ENCODE results near the gene SMIM44. TPM values are rescaled to one million over a fixed set of nuclear protein-coding genes. Genes with fewer than 3 reads are reported as not detected.
"Not testable (repeated sequence)": the region's sequence is repeated elsewhere in the genome, so short reads cannot be mapped to it uniquely, and the experiment has no call there.

SMIM44 gene
- not detected for total RNA-seq
- long read RNA-seq = 0 reads

DNA sequence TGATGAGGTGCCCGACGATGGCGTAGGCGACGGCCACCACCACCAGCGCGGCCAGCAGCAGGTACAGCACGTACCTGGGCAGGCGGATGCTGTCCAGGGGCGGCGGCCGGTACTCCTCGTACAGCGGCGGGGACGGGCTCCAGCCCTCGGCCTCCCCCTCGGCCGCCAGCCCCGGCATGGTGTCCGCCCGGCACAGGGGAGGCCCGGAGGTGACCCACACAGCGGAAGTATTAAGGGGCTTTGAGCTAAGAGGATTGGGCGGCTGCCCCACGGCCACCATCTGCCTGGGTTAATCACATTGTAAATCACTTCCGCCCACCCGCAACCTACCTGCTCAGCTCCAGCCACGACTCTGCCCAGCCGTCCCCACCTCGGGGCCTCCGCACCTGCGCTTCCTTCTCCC, at the start of gene SMIM44:
SMIM44 (minus strand) TSS at position 216 of the 403 bp plus-strand sequence; CDS start at position 178, 38 bp downstream.
- intact Hi-C loops (cut with micrococcal nuclease) = no loop called here
- DNase-seq = no peak
- no peak for ATAC-seq

DNA sequence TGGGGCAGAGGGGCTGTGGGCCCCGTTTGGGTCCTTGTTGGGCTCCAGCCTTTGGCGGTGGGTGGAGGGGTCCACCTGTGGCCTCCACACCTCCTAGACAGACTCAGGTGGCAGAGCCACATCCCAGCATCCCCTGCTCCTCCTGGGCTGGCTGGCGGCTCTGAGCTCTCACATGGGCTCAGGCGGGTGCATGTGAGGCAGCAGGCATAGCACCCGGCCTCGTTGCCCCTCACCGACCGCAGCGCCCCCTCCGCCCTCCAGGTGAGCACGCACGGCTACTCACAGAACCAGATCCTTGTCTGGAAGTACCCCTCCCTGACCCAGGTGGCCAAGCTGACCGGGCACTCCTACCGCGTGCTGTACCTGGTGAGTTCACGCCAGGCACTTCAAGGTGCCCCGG, 49.8 kb upstream of the SMIM44 start:
- ATAC-seq (no peak), DNase-seq (no peak)
- intact Hi-C loops (cut with micrococcal nuclease) = no loop called here

DNA sequence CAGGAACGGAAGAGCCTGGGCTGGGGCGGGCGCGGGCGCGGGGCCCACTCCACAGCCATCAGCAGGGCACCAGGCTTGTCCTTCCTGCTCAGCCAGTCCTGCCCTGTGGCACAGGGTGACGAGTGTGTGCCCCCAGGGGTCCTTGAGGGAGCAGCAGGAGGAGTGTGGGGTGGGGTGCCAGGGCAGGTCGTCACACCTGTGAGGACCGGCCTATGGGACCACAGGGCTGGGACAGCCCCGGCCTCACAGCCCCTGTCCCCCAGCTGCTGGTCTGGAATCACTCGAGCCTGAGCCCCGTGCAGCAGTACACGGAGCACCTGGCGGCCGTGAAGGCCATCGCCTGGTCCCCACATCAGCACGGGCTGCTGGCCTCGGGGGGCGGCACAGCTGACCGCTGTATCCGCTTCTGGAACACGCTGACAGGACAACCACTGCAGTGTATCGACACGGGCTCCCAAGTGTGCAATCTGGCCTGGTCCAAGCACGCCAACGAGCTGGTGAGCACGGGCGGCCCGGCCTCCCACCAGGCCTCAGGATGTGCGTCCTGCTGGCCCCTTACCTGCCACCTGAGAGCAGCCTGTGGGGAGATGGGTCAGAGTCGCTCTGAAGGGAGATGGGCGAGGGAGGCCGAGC, 49.0 kb upstream of the SMIM44 start:
- DNase-seq = no peak
- ATAC-seq = no peak
- intact Hi-C loops (cut with micrococcal nuclease) = no loop called here

DNA sequence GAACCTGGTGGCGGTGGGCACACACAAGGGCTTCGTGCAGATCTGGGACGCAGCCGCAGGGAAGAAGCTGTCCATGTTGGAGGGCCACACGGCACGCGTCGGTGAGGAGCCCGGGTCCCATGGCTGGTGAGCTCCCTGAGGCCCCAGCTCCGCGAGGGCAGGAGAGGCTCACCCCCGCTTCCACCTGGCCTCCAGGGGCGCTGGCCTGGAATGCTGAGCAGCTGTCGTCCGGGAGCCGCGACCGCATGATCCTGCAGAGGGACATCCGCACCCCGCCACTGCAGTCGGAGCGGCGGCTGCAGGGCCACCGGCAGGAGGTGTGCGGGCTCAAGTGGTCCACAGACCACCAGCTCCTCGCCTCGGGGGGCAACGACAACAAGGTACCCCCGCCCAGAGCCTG, 48.5 kb upstream of the SMIM44 start:
- no peak for DNase-seq
- intact Hi-C loops (cut with micrococcal nuclease) = no loop called here
- no peak for ATAC-seq

DNA sequence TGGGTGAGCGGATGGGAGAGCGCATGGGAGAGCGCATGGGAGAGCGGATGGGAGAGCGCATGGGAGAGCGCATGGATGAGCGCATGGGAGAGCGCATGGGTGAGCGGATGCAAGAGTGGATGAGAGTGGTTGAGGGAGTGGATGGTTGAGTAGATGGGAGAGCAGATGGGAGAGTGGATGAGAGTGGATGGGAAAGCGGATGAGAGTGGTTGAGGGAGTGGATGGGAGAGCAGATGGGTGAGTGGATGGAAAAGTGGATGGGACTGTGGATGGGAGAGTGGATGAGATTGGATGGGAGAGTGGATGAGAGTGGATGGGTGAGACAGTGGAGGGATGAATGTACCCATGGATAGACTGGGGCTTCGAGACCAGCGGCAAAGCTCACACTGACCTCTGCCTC, 47.1 kb upstream of the SMIM44 start:
- DNase-seq = no peak
- ATAC-seq = no peak
- intact Hi-C loops (cut with micrococcal nuclease) = no loop called here

DNA sequence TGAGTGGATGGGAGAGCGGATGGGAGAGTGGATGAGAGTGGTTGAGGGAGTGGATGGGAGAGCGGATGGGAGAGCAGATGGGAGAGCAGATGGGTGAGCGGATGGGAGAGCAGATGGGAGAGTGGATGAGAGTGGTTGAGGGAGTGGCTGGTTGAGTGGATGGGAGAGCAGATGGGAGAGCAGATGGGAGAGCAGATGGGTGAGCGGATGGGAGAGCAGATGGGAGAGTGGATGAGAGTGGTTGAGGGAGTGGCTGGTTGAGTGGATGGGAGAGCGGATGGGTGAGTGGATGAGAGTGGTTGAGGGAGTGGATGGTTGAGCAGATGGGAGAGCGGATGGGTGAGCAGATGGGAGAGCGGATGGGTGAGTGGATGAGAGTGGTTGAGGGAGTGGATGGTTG, 46.1 kb upstream of the SMIM44 start:
- ATAC-seq; DNase-seq; intact Hi-C loops (cut with micrococcal nuclease): not testable (repeated sequence)

DNA sequence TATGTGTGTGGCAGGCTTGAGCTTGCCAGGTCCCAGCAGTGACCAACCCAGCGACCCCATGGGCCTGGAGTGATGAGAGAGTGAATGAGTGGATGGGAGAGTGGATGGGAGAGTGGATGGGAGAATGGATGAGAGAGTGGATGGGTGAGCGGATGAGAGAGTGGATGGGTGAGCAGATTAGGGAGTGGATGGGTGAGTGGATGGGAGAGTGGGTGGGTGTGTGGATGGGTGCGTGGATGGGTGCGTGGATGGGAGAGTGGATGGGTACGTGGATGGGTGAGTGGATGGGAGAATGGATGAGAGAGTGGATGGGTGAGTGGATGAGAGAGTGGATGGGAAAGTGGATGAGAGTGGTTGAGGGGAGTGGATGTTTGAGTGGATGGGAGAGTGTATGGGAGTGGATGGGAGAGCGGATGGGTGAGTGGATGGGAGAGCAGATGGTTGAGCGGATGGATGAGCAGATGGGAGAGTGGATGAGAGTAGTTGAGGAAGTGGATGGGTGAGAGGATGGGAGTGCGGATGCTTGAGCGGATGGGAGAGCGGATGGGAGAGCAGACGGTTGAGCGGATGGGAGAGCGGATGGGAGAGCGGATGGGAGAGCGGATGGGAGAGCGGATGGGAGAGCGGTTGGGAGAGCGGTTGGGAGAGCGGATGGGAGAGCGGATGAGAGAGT, 45.4 kb upstream of the SMIM44 start:
- intact Hi-C loops (cut with micrococcal nuclease) = no loop called here
- no peak for DNase-seq

DNA sequence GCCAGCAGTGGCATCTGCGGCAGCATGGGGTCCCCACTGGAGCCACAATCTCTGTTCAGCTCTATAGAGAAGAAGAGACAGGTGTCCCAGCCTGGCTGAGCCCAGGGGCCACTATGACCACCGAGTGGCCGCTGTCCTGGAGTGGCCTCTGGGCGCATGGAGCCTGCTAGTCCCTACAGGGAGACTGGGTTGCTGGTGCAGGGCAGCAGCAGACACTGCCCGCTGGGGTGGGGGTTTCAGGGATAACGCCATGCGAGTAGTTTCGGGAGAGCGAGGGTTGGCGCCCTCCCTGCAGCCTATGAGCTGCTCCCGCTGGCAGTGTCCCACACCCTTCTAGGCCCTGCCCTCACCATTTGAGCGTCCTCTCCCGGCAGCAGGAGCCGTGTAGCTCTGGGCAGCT, 44.8 kb upstream of the SMIM44 start:
- intact Hi-C loops (cut with micrococcal nuclease) = no loop called here
- no peak for ATAC-seq
- DNase-seq = no peak

More for the DNA sequence above, 45.4 kb upstream of the SMIM44 start:
- no peak for ATAC-seq

DNA sequence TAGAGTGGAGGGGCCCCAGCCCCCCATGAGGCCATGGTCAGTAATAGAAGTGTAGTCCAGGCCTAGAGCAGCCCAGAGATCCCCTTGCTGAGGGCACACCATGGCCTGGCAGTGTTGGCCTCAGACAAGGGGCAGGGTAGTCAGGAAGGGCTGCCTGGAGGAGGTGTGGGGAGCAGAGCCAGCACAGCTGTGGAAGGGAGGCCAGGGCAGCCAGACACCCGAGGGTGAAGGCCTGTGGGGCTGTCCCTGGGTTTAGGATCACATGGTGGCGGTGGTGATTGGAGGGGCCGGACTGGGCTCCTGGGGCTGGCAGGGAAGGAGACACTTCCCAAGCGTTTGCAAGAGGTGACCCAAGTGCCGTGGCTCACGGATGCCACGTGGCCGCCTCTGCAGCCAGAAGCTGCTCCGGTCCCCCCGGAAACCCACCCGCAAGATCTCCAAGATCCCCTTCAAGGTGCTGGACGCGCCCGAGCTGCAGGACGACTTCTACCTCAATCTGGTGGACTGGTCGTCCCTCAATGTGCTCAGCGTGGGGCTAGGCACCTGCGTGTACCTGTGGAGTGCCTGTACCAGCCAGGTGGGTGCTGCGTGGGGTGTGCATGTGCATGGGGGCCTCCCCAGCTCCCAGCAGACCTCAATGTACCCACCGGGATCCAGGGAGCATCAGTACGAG, 44.1 kb upstream of the SMIM44 start:
- intact Hi-C loops (cut with micrococcal nuclease) = no loop called here

DNA sequence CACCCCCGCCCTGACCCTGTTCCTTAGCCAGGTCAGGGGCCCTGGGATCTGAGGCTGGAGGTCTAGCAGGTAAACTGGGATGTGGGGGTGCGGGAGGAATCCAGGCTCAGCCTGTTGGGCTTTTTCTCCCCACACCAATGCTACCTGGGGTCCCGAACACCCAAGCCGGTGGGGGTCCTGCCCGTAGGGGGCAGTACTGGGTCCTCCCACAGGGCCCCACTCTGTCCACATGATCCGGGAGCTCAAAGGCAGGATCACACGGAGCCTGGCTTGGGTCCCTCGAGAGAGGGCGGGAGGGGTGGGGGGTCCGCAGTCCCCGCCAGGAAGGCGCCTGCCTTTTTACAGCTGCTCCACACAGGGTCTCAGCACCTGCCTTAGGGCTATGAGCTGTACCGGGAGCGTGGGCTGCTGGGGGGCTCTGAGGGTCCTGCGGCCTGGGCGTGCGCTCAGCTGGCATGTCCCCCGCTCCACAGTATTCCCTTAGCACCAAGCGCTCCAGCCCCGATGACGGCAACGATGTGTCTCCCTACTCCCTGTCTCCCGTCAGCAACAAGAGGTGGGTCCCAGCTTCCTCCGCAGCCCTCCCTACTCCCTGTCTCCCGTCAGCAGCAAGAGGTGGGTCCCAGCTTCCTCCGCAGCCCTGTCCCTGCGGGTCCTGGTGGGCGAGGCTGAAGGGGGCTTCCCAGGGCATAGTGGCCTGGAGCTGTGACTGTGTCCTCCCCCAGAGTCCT, 43.4 kb upstream of the SMIM44 start:
- intact Hi-C loops (cut with micrococcal nuclease) = no loop called here
- DNase-seq = no peak
- ATAC-seq = no peak

More for the DNA sequence above, 44.1 kb upstream of the SMIM44 start:
- ATAC-seq (no peak), DNase-seq (no peak)

DNA sequence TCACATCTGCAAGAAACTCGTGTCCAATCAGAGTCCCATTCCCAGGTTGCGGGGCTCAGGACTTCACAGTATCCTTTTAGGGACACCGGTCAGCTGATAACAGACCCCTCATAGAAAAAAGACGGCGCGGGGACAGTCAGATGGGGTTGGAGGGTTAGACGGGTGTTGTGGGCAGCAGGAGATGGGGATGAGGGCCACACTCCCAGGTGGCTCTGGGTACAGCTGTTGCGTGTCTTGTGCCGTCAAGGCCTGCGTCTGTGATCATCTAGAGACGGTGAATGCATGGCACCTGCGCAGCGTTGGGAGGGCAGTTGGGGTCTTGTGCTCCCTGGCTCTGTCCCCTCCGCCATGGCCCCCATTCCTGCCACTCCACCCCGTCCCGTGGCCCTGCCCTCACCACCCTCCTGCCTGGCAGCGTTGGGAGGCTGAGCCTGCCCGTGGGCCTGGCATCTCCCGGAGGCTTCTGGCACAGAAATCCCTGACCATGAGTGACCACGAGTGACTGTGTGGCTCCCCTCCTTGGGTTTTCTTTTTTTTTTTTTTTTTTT, 41.7 kb upstream of the SMIM44 start:
- ATAC-seq = no peak
- intact Hi-C loops (cut with micrococcal nuclease) = no loop called here
- DNase-seq = no peak

DNA sequence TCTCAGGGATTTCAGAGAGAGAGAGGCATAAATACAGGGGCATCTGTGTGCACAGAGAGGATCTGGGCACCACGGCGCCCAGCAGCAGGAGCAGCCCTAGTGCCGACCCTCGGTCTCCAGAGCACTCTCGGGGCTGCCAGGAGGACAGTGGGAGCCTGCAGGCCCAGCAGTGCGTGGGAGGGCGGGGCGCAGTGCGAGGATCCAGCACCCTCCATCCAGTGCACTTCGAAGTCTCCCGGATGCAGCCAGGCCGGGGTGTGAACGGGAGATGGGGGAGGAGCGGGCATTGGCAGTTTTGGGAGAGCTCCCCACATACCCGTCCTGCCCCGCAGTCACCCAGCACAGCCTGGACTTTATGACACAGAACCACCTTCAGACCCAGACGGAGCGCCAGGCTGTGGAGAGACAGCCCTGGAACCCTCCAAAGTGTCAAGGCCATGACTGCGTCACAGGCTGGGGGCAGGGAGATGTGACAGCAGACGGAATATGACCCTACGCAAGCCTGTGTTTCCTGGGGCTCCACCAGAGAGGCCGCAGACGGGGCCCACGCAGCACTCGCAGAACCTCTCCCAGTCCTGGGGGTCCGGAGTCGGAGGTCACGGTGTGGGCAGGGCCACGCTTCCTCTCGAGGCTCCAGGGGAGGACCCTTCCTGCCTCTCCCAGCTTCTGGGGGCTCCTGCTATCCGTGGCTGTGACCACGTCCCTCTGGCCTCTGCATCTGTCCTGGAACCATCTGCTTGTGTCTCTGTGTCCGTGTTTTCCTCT, 41.0 kb upstream of the SMIM44 start:
- no peak for DNase-seq
- intact Hi-C loops (cut with micrococcal nuclease) = no loop called here
- no peak for ATAC-seq

DNA sequence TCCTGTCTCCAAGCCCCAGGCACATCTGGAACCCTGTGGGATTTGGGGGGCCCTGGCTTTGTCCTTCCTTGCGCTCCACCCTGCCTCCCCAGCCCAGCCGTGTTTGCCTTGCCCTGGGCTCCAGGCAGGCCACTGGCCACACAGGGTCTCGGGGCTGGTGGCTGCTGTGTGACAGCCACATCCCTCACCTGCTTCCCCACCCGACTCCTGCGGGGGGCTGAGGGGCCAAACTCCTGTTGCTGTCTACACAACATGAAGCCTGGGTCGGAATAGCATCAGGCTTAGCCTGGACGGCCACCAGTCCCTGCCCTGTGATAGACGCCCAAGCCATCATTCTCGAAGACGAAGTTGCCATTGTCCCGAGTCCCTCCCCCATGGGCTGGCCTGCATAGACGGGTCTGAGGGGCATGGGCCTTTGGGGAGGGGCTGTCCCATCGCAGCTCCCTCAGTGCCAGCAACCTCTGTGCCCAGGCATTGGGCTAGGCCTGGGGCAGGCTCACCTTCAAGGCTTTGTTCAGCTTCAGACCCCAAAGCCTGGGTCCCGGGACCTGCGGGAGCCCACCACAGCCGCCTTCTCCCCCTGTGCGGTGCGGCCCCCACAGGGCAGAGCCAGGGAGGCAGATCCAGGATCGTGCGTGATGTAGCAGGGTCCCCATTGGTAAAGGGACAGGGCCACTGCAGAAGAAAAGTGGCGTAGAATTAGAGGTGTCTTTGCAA, 40.3 kb upstream of the SMIM44 start:
- ATAC-seq = no peak
- intact Hi-C loops (cut with micrococcal nuclease) = no loop called here
- no peak for DNase-seq

DNA sequence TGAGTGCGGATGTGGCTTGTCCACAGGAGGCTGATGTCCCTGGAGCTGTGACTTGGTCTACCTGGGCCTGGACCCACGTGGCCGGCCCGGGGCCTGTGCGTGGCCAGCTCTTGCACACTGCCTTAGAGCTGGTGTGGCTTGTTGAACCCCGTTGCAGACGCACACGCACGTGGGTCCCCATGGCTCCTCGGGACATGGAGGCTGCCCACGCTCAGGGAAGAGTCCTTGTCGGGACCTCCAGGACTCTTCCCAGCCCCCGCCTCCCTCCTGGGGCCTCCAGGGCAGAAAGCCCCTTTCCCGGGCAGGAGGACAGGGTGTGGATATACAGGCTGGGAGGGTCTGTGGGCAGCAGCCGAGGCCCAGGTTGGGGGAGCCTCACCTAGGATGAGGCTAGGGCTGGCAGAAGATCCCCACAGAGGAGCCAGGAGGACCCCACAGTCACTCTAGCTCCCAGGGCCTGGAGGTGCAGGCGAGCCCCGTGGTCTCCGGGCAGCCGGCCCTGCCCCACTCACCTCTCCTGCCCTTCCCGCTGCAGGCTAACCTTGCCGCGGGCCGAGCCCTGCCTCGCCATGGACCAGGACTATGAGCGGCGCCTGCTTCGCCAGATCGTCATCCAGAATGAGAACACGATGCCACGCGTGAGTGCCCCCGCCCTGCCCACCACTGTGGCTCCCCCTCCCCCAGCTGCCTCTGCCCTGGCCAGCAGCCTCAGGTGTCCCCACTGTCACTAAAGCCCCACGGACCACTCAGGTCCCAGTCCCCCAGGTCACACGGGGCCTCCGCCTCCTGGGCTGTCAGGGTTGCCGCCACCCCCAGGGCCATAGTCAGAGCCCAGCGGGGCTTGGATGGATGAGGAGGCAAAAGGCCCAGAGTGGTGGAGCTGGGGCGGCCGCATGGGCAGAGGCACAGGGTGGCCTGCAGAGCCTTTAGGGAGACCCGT, 39.5 kb upstream of the SMIM44 start:
- ATAC-seq (no peak), DNase-seq (no peak)
- intact Hi-C loops (cut with micrococcal nuclease) = no loop called here

DNA sequence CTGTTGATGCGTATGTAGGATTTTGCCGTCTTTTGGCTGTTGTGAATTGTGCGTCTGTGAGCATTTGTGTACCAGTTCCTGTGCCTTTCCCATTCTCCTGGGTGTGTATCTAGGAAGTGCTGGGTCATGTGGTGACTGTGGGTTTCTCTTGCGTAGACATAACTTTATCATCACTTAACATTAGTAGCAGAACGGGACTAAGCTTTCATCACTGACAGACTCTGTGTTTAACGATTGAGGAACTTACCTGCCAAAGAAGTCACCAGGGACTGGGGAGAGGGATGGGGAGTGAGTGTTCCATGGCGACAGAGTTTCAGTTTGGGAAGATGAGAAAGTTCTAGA, 37.8 kb upstream of the SMIM44 start:
- DNase-seq (no peak), ATAC-seq (no peak)
- intact Hi-C loops (cut with micrococcal nuclease) = no loop called here

DNA sequence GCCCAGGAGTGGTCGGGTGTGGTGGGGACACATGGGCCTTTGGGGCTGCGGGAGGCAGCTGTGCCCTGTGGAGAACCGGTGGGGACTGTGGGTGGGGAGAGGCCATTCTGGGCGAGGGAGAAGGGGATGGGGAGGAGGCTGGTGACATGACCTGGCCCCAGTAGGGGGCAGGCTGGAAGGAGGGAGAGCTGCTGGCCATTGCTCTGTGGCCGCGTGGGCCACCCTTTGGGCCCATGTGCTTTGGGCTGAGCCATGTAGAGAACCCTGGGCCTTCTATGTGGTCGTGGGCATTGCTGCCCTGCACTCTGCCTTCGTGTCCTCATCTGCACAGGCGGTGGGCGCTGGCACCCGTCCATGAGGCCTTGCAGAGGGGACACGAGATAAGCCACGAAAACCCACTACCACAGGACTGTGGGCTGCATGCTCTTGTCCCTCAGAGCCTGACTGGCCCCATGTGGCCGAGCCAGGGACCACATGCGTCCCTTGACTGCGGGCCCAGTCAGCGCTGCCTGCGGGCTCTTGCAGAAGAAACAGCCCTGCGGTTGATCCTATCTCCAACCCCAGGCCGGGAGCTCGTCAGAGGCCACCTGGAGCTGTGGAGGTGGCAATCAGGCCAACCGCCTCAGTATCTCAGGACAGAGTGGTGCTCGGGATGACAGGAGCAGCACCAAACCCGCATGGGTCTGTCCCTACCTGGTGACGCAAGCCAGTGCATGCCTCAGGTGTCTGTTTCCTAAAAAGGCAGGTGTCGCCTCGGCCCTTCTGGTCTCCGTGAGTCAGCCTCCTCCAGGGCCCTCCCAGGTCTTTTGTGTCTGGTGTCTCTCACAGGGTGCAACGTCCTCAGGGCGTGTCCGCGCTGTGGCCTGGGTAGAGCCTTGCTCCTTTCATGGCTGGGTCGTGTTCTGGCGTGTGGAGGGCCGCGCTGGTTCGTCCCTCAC, 37.2 kb upstream of the SMIM44 start:
- ATAC-seq (no peak), DNase-seq (no peak)
- intact Hi-C loops (cut with micrococcal nuclease) = no loop called here
